Lung (tissue), 12 donors: Measurements from ENCODE around the gene RBP5. TPM values are rescaled to one million over a fixed set of nuclear protein-coding genes. Genes with fewer than 3 reads are reported as not detected.

ENCODE experiments used
- ATAC-seq: fragments of 200-7000 bp; cut with Tn5 transposase; one replicate; pipeline ENCODE4 v1.9.1; 2020; ENCODE audit warnings: moderate number of reproducible peaks; ENCODE audit not compliant: insufficient read depth, low FRiP score
- DNase-seq, 3 donors: peaks; one replicate each; pipeline ENCODE4 v3.0.0-alpha.2; 2013 to 2017
- H3K27ac ChIP-seq, 2 donors: one replicate each; pipeline ENCODE4 v1.5.1; 2013; ENCODE audit warnings: mild to moderate bottlenecking in 2 of 2, moderate library complexity in 2 of 2, control low read depth in 1 of 2, inconsistent platforms in 1 of 2, low read depth in 1 of 2, low read length in 1 of 2
- H3K27me3 ChIP-seq, 3 donors: one replicate each; pipeline ENCODE4 v1.5.1; 2013; ENCODE audit warnings: low read length in 2 of 3; ENCODE audit not compliant: control insufficient read depth in 3 of 3, insufficient read depth in 3 of 3
- H3K36me3 ChIP-seq, 4 donors: one replicate each; pipeline ENCODE4 v1.5.1; 2013; ENCODE audit warnings: low read length in 4 of 4, mild to moderate bottlenecking in 1 of 4, moderate library complexity in 1 of 4; ENCODE audit not compliant: control insufficient read depth in 4 of 4, insufficient read depth in 4 of 4
- H3K4me1 ChIP-seq, 5 donors: one replicate each; pipeline ENCODE4 v1.5.1; 2013; ENCODE audit warnings: low read length in 5 of 5, mild to moderate bottlenecking in 2 of 5, moderate library complexity in 1 of 5; ENCODE audit not compliant: control insufficient read depth in 5 of 5, insufficient read depth in 5 of 5
- H3K4me3 ChIP-seq: one replicate; pipeline ENCODE4 v1.5.1; 2013; ENCODE audit warnings: mild to moderate bottlenecking, control low read depth, moderate library complexity
- H3K9ac ChIP-seq, 2 donors: one replicate each; pipeline ENCODE4 v1.5.1; 2013; ENCODE audit warnings: low read length in 2 of 2, control low read depth in 1 of 2; ENCODE audit not compliant: insufficient read depth in 1 of 2
- H3K9me3 ChIP-seq, 4 donors: one replicate each; pipeline ENCODE4 v1.5.1; 2013; ENCODE audit warnings: low read length in 3 of 4, mild to moderate bottlenecking in 1 of 4, moderate library complexity in 1 of 4; ENCODE audit not compliant: control insufficient read depth in 4 of 4, insufficient read depth in 3 of 4
- WGBS, 2 donors: extraction: QIAGEN DNeasy Blood & Tissue Kit; methylation state at CpG; one replicate each; pipeline ENCODE4 v1.1.7; 2013; 5-methylcytosine and 5-hydroxymethylcytosine counted together
- polyA plus RNA-seq, 2 donors: library from polyadenylated mRNA; stranded (reverse); fragments of 200-250 nt; gene quantifications; one replicate each; pipeline ENCODE4 v1.2.1, GENCODE V29; 2013
- total RNA-seq, 2 donors: library from RNA; depleted of rRNA in 1 of 2; stranded (reverse); fragments of >200 nt in 1 of 2; gene quantifications; one replicate each; pipeline ENCODE4 v1.2.1, GENCODE V29; 2014 to 2021
- TF ChIP-seq, protein P1 (sequence below): IDR thresholded peaks from 2 replicates; pipeline ENCODE4 v1.5.1; 2012; ENCODE audit warnings: mild to moderate bottlenecking; ENCODE audit errors: control extremely low read depth, extremely low read depth
- donor health status: control.
- donor health status: control.
- donor health status: Bipolar disorder and iron deficiency.
- donor health status: healthy.
- donor health status: DM: yes; HTN: yes; CAD: no.

The RBP5 gene
- total and polyA plus RNA-seq, 4 donors, result 1.9 to 3.3 (median 2.4) TPM

DNA sequence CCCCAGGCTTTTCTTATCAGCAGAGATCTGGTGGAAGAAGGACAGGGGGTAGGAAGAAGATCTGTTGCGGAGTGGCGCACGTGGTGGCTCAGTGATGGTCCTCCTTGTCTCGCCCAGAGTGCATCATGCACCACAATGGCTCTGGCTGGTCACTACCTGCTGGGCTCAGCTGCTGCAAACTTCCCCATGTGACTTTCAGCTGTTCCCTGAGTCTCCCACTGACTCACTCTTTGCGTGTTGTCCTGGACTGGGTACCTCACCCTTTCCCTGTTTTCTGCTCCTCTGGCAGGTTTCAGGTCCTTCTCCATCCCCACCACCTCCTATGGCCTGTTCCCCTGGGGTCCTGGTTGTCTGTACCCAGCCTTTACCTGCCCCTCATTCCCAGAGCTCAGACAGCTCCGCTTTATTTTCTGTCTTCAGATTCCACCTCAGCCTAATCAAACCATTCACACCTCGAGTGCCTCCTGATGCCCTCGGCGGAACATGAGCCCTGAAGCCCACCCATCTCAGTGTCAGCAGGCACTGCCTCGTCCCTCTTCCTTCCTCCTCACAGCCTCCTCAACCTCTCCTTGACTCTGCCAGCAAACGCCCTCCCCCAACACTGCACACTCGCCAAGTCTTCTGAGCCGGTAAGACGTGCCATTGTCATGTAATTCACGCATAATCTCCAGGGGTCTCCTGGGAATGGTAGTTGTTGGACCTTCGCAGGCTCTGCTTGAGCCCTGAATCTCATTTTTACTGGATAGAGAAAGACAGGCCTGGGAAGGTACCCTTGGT, 38.3 kb downstream of the RBP5 start:
- Histone ChIP-seq H3K4me3 (no peak overlapping the region), H3K9ac (peak overlapping the region in 1 of 2 donors; percentile 34)

DNA sequence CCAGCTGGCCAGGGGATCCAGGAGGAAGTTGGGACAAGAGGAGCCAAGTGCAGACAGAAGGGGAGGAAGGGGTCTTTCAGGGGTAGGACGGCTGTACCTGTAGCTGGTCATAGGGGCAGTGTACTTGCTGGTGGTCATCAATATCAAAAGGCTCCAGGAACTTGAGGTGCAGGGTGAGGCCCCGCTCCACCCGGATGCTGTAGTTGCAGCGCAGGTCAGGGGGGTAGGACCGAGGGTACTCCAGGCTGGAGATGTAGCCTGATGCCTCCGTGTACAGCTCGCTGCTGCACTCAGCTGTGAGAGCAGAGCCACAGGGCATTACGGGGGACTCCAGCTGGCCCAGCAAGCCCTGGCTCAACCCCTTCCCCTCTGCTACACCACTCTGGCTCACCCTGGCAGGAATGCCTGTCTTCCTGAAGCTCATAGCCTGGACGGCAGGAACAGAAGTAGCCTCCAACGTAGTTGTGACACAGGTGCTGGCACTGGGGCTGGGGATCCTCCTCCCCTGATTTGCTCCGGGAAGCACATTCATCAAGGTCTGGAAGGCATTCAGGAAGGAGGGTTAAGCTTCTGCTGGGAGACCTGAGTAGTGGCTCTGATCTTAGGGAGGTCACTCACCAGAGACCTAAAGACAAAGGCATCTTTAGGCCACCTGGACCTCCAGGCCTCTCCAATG, 39.4 kb downstream of the RBP5 start:
- H3K27ac ChIP-seq, result no peak overlapping the region
- peaks cover 0 to 32% (median 26%) of the 10 kb centered on the region in 4 donors for H3K36me3 ChIP-seq
- H3K27me3 ChIP-seq, result peaks cover 0 to 2% (median 0%) of the 10 kb centered on the region in 3 donors
- TF ChIP-seq, protein P1, sequence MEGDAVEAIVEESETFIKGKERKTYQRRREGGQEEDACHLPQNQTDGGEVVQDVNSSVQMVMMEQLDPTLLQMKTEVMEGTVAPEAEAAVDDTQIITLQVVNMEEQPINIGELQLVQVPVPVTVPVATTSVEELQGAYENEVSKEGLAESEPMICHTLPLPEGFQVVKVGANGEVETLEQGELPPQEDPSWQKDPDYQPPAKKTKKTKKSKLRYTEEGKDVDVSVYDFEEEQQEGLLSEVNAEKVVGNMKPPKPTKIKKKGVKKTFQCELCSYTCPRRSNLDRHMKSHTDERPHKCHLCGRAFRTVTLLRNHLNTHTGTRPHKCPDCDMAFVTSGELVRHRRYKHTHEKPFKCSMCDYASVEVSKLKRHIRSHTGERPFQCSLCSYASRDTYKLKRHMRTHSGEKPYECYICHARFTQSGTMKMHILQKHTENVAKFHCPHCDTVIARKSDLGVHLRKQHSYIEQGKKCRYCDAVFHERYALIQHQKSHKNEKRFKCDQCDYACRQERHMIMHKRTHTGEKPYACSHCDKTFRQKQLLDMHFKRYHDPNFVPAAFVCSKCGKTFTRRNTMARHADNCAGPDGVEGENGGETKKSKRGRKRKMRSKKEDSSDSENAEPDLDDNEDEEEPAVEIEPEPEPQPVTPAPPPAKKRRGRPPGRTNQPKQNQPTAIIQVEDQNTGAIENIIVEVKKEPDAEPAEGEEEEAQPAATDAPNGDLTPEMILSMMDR, result no peak
- peaks cover 0 to 25% (median 9%) of the 10 kb centered on the region in 5 donors for H3K4me1 ChIP-seq
- peaks cover 0 to 8% (median under 1%) of the 10 kb centered on the region in 4 donors for H3K9me3 ChIP-seq
- no peak overlapping the region for H3K4me3 ChIP-seq
- H3K9ac ChIP-seq, result no peak overlapping the region
- no peak for DNase-seq
- ATAC-seq, result no peak
- 92 to 94% methylated on average over 11 of the region's 11 CpGs for WGBS, 2 donors

More for the DNA sequence above, 38.3 kb downstream of the RBP5 start:
- ATAC-seq, result no peak
- Histone ChIP-seq H3K9me3 (no peaks in the 10 kb centered on the region), H3K4me1 (peaks cover 0 to 25% (median 9%) of the 10 kb centered on the region in 5 donors), H3K27ac (peak overlapping the region in 1 of 2 donors; percentile 10), H3K36me3 (peaks cover 0 to 22% (median 18%) of the 10 kb centered on the region in 4 donors), H3K27me3 (peaks cover 0 to 2% (median 0%) of the 10 kb centered on the region in 3 donors)
- TF ChIP-seq, protein P1, result no peak
- DNase-seq, result peak; percentile 26 to 58 (median 37)
- WGBS, 2 donors, result 75 to 78% methylated on average over 16 of the region's 16 CpGs

DNA sequence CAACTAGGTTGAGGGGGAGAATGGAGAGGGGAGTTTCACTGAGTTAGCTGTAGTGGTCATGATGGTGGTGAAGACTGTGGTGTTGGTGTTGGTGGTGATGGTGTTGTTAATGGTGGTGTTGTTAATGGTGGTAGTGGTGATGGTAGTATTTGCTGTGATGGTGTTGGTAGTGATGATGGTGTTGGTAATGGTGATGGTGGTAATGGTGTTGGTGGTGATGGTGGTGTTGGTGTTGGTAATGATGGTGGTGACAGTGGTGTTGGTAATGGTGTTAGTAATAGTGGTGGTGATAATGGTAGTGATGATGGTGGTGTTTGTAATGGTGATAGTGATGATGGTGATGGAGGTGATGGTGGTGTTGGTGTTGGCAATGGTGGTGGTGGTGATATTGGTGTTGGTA, 45.6 kb downstream of the RBP5 start:
- DNase-seq, result no peak
- TF ChIP-seq, protein P1, result no peak
- peaks cover 0 to 10% (median under 1%) of the 10 kb centered on the region in 4 donors for H3K9me3 ChIP-seq
- no peaks in the 10 kb centered on the region for H3K27me3 ChIP-seq
- no peak overlapping the region for H3K27ac ChIP-seq
- H3K4me3 ChIP-seq, result no peak overlapping the region
- H3K4me1 ChIP-seq, result peaks cover 0 to 4% (median 3%) of the 10 kb centered on the region in 5 donors
- H3K36me3 ChIP-seq, result peaks cover 0 to 40% (median 30%) of the 10 kb centered on the region in 4 donors
- ATAC-seq, result no peak
- no peak overlapping the region for H3K9ac ChIP-seq
